Fibroblast of skin of scalp (primary cell): ENCODE measurements around the gene INTS11.
"Not testable (repeated sequence)": the region's sequence is repeated elsewhere in the genome, so short reads cannot be mapped to it uniquely, and the experiment has no call there.

ENCODE experiments used
- DNase-seq: peaks from one replicate; pipeline ENCODE4 v3.0.0-alpha.2; 2013

Gene INTS11

DNA sequence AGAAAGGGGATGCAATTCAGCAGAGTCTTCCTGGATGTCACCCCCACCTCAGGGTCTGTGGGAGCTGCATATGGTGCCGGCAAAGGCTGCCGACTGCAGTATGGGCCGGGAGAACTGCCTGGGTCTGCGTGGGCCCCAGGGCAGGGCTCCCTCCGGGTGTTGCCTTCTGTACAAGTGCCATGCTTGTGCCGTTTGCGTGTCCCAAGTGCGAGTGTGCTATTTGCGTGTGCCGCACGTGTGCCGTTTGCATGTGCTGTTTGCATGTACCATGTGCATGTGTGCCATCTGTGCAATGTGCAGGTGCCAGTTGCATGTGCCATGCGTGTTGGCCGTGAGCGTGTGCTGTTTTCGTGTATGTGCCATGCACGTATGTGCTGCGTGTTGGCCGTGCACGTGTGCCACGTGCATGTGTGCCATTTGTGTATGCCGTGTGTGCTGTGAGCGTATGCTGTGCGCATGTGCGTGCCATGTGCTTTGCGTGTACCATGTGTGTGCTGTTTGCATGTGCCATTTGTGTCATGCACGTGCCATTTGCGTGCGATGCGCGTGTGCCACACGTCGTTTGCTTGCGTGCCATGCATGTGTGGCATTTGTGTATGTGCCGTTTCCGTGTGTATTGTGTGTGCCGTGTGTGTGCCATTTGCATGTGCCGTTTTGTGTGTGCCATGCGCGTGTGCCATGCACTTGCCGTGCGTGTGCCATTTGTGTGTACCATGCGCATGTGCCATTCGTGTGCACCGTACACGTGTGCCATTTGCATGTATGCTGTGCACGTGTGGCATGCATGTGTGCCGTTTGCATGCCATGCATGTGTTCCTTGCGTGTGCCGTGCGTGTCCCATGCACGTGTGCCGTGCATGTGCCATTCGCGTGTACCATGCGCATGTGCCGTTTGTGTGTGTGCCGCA, 5.1 kb upstream of the INTS11 start:
- DNase-seq: no peak

DNA sequence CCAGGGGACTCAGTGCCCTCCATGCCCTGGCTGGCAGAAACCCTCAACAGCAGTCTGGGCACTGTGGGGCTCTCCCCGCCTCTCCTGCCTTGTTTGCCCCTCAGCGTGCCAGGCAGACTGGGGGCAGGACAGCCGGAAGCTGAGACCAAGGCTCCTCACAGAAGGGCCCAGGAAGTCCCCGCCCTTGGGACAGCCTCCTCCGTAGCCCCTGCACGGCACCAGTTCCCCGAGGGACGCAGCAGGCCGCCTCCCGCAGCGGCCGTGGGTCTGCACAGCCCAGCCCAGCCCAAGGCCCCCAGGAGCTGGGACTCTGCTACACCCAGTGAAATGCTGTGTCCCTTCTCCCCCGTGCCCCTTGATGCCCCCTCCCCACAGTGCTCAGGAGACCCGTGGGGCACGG, 3.8 kb upstream of the INTS11 start:
- no peak for DNase-seq

DNA sequence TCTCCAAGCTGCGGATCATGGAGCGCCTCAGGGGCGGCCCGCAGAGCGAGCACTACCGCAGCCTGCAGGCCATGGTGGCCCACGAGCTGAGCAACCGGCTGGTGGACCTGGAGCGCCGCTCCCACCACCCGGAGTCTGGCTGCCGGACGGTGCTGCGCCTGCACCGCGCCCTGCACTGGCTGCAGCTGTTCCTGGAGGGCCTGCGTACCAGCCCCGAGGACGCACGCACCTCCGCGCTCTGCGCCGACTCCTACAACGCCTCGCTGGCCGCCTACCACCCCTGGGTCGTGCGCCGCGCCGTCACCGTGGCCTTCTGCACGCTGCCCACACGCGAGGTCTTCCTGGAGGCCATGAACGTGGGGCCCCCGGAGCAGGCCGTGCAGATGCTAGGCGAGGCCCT, 2.8 kb upstream of the INTS11 start:
- DNase-seq: no peak

DNA sequence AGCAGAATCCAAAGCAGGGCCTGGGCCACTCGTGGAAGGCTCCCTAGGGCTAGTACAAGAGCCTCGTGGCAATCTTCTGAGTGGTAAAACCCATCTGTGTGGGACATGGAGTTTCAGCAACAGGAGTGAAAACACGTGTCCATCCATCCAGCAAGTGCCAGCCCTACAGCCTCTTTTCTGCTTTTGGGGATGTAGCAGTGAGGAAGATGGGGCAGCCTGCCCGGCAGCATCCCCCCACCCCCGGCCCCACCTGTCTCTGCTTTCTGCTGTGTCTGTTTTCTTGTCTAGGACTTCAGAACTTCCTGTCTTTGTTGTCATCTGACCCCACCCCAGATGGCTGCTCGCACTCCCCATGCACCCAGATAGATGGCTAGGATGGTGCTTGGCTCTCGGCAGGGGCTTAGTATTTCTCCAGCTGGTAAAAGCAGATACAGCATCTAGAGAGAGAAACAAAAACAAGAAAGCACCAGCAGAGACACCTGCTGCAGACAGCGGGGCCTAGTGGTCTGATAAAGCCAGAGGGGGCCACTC, 1.7 kb upstream of the INTS11 start:
- DNase-seq: no peak

DNA sequence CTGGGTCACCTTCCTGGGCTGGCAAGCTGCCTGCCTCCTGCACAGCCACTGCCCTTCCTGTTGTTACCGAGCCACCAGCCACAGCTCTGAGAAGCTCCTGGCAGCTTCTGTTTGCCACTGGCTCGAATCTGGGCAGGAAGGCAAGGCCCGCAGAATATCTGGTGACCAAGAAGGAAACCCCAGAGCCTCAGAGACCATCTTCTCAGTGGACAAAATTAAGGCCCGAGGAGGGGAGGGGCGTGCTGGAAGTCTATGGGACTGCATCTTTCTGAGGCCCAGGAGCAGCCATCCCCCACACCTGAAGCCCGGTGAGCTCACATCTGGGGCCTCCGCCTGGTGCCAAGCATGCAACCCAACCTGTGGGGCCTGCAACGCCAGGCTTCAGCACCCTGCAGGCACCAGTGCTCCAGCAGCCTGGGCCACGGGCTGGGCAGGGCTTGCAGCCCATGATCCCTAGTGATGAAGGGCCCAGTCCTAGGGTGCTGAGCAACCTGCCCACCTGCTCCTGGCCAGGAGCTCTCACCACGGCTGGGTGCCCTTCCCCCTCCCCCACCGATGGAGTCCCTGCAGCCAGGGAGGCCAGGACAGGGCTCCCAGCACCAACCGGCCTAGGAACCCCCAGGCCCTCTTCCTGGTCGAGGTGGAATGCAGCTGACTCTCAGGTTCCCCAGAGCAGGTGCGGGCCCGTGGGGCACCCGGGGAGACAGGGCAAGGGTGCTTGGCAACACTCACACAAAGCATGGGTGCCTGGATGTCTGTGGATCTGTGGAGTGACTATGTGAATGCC, 1.0 kb upstream of the INTS11 start:
- DNase-seq: no peak

DNA sequence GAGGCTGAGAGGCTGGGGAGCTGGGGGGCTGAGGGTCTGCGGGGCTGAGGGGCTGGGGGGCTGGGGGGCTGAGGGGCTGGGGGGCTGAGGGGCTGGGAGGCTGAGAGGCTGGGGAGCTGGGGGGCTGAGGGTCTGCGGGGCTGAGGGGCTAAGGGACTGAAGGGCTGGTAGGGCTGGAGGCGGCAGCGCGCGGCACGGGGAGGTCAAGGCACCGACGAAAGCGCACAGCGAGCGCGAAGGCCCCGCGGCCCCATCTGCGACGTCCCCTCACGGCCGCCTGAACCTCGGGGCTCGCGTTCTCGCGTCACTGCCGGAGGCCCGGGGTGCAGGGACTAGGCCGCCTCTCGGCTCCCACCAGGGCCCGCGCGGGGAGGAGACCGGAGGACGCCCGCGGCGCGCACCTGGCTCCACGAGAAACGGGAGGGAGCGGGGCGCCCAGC, 356 bp downstream of the INTS11 start:
- DNase-seq: no peak

DNA sequence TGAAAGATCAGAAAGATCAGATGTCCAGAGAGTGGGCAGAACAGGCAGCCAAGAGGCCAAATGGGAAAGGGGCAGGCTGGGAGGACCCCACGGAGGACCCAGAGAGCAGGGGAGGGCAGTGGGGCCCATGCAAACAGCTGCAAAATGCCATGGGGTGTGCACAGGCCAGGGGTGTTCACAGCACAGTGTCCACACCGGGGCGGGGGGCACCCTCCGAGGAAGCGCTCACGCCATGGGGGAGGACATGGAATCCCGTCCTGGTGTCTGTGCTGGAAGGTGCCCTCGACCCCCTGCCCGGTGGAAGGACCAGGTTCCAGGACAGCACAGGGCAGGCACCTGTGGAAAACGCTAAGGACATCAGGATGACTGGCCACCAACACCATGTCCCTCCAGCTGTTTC, 1.5 kb downstream of the INTS11 start:
- no peak for DNase-seq

DNA sequence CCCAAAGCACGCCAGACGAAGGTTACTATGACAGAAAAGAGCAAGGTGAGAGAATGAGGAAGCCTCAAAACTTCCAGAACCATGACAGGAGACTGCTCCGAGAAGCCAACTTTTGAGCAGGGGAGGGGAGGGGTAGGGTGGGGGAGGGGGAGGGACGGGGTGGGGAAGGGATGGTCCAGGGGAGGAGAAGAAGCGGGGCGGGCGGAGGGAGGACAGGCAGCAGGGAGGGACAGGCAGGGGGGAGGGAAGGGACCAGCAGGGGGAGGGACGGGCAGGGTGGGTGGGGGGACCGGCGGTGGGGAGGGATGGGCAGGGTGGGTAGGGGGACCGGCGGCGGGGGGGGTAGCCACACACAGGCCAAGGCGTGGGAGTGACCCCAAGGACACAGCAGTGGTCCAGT, 2.0 kb downstream of the INTS11 start:
- no peak for DNase-seq

DNA sequence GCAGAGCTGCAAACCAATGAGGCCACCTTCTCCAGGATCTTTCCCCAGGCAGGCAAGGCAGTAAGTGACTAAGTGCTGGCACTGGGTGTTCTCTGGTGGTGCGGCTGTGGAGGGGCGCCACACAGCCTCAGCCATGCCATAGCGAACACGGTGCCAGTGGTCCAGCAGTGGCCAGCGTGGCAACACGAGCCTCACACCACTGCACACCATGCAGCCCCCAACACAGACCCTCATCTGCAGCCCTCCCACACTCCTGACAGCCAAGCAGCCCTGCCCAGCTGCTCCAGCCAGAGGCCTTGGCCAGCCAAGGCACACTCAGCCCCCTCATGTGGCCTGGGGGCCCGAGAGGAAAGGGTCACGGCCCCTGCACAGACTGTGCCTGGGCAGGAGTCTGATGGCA, 3.0 kb downstream of the INTS11 start:
- DNase-seq: no peak

DNA sequence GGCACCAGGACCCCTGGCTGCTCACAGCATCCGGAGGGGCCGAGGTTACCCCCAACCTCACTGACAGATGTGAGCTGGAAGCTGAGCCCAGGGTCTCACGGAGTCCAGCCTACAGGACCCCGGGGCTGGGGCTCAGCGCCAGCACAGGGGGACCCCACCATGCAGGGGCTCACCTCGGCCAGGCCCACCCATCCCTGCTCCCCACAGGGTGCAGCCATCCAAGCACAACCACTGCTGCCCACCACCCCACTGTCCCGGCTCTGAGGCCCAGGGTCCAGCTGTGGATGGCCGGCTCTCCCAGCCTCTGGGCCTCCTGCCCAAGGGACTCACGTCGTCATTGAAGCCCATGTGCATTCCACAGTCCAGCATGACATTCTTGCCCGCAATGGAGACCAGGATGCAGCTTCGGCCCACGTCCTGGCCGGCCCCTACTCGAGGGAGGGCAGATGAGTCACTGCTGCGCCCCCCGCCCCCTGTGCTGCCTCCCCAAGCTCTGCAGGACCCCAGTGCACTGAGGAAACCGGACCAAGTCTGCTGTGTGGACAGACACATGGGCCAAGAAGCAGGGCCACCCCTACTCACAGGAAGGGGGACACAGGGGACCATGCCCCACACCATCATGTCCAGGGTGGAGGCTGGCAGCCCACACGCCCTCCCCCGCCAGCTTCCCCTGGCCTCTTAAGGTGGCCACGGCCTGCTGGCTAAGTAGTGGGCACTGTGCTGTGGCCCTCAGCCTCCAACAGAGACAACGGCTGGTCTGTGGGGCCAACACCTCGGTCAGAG, 3.6 kb downstream of the INTS11 start:
- no peak for DNase-seq

DNA sequence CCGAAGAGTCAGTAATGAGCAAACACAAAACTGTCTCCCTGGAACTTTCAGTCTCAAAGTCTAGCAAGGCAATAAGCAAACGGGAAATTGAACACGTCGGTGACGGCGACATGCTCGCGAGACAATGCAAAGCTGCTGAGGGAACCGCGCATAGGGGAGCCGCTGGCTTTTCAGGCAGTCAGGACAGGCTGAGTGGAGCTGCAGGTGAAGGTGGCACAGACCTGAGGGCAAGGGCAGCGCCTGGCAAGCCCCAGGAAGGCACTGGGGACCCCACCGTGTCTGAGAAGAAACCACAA, 4.9 kb downstream of the INTS11 start:
- no peak for DNase-seq

DNA sequence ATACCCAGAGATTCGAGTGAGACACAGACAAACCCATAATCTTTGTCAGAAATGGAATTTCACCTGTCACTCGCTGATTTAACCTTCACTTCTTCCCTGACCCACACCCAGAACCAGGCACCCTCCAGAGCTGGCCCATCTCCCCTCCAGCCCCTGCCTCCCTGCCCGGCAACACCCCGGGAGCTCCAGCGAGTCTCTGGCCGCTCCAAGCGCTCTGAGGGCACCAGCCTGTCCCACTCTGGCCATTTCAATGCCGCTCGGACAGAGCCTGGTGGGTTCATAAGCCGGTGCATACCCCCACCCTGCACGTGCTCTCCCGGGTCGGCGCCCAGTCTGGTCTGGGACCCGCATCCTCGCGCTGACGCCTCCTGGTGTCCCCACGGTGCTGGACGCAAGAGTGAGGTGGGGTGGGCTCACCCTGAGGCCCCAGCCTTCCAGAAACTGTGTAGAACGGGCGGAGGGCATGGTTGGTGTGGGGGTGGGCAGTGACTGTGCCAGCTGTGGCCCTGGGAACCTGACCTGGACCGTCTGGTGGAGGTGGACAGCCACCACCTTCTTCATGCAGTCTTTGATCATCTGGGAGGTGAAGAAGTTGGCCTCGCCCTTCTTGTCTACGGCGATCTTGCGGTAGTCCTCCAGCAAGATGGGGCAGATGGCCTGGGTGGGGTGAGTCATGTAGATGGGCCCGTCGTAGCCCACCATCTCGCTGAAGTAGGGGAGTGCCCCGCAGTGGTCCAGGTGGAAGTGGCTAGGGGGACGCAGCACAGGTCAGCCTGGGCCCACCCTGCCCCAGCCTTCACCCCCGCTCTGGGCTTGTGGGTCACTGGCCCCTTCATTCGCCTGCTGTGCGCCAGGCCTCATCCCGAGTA, 5.4 kb downstream of the INTS11 start:
- no peak for DNase-seq

DNA sequence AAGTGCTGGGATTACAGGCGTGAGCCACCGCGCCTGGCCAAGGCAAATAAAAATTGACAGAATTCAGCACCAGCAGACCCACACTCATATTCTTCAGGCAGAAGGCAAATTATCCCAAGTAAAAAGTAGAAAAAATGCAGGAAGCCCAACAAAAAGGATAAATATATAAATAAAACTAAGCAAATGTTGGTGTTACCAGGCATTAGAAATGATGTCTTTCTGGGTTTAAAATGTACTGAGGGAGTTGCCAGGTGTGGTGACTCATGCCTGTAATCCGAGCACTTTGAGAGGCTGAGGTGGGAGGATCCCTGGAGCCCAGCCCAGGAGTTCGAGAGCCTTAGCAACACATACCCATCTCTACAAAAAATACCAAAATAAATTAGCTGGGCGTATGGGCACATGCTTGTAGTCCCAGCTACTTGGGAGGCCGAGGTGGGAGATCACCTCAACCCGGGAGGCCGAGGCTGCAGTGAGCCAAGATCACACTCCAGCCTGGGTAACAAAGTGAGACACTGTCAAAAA, 6.3 kb downstream of the INTS11 start:
- peak; percentile 83 for DNase-seq

DNA sequence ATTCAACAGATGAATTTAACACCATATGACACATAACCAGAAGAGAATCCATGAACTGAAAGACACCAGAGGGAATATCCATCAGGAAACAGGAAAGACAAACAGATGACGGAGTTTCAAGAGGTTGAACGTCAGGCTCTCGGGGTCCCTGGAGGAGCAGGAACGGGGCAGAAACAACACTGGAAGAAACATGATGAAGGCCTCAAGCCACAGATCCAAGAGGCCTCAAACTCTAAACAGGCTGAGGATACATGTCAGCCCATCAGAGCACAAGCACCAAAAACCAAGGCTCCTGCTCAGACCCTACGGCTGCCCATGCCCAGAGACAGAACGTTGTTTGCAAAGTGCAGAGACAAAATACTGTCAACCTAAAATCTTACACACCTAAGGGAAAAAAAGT, 7.0 kb downstream of the INTS11 start:
- DNase-seq: no peak

DNA sequence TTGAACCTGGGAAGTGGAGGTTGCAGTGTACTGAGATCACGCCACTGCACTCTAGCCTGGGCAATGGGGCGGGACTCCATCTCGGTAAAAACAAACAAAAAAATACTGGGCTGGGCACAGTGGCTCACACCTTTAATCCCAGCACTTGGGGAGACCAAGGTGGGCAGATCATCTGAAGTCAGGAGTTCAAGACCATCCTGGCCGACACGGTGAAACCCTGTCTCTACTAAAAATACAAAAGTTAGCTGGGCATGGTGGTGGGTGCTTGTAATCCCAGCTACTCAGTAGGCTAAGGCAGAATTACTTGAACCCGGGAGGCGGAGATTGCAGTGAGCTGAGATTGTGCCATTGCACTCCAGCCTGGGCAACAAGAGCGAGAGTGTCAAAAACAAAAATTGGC, 8.3 kb downstream of the INTS11 start:
- not testable (repeated sequence) for DNase-seq

DNA sequence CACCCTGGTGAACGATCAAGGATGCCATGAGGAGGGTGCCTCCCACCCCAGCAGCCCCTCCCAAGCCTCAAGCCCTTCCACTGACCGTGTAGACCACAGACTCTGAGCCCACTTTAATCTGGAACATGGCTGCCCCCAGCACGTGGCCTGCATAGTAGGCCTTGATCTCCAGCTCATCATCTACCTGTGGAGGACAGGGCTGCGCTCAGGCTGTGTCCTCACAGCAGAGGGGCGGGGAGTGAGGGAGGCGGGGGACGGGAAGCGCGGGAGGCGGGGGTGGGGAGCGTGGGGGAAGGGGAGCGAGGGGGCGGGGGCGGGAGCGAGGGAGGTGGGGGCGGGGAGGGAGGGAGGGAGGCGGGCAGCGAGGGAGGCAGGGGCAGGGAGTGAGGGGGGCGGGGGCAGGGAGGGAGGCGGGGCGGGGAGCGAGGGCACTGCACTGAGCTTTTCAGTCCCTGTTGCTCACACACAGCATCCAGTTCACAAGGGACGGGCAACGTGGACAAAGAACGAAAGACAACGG, 9.0 kb downstream of the INTS11 start:
- DNase-seq: no peak

DNA sequence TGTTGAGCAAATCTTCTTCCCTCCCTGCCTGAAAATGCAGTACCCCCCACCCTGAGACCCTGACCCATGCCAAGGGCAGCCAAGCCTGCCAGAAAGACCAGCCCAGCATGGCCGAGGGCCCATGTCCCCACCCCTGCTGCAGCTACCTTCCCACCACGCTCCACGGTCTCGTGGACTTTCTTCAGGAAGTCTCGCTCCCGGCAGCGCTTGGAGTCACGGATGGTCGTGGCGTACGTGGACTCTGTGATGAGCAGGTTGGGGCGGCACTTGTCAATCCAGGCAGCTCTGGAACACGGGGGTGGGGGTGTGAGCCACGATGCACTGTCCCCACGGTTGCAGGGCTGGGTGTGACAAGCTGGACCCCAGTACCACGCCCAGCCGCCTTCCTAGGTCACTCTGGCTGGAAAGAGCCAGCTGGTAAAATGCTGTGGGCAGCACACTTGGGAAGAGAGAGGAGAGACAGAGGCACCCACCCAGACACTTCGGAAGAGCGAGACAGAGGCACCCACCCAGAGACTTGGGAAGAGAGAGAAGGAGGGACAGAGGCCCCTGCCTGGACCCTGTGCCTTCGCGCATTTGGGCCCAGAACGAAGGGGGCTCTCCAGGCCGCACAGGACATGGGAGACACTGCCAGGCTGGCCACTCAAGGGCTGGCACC, 9.7 kb downstream of the INTS11 start:
- DNase-seq: no peak

DNA sequence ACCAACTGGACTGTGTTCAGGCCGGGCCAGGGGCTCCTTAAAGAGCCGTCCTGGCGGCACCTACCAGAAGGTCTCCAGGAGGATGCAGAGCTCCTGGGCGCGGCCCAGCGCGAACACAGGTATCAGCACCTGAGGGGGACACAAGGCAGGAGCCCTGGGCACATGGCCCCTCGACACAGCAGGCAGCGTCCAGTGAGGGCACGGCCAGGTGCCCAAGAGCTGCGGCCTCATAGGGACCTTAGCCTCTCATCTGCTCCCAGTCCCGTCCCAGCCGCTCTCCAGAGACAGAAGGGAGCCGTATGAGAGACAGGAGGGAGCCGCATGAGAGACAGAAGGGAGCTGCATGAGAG, 10.2 kb downstream of the INTS11 start:
- DNase-seq: no peak

DNA sequence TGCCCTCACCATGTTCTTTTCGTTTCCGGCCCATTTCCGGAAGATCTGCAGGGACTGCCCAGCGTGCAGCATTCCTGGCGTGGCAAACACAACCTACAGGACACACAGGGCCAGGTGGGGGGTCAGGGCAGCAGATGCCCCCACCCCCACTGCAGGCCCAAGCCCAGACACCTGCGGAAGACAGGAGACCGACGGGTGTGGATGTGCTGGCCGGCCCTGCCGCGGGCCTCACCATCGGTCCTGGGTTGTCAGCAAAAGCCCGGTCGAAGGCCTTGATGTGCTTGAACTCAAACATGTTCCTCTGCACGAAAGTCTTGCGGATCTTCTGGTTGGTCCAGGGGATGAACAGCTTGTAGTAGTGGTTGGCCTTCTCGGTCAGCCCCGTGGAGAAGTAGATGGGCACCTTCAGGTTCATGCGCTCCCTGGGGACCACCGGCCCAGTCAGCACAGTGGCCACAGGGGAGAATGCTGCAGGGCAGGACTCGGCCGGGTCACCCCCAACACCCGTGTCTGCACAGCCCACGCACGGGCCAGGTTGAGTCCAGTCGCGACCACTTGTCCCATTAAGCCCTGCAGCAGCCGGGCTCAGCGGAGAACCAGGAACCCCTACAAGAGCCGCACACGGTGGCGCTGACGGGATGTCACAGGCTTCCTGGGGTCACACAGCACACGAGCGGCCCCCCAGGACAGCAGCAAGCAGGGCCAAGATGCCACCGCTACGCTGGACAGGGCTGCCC, 10.8 kb downstream of the INTS11 start:
- DNase-seq: no peak
